Mesenchymal stem cell (in vitro differentiated cells and primary cell): ENCODE data around the gene TSPEAR.

Source experiments
- DNase-seq: peaks from one replicate; pipeline ENCODE4 v3.0.0-alpha.2; 2013
- H2AFZ ChIP-seq: one replicate; pipeline ENCODE4 v1.6.1; 2013; ENCODE audit warnings: low read depth, mild to moderate bottlenecking, control low read depth, inconsistent platforms, low read length, moderate library complexity
- H2AK5ac ChIP-seq: 2 replicates; pipeline ENCODE4 v1.6.1; 2013; ENCODE audit warnings: low read length, moderate library complexity, mild to moderate bottlenecking, inconsistent platforms; ENCODE audit not compliant: severe bottlenecking
- H2BK120ac ChIP-seq: one replicate; pipeline ENCODE4 v1.6.1; 2013; ENCODE audit warnings: low read depth, mild to moderate bottlenecking, inconsistent platforms, low read length, moderate library complexity
- H2BK12ac ChIP-seq, 2 experiments: one replicate each; pipeline ENCODE4 v1.6.1; 2013; ENCODE audit warnings: inconsistent platforms in 2 of 2, low read length in 2 of 2, mild to moderate bottlenecking in 2 of 2, moderate library complexity in 2 of 2, control low read depth in 1 of 2
- H2BK15ac ChIP-seq: one replicate; pipeline ENCODE4 v1.6.1; 2013; ENCODE audit warnings: mild to moderate bottlenecking, low read depth, inconsistent platforms; ENCODE audit not compliant: poor library complexity, severe bottlenecking
- H2BK5ac ChIP-seq: 2 replicates; pipeline ENCODE4 v1.6.1; 2013; ENCODE audit warnings: low read depth, mild to moderate bottlenecking, low read length, control low read depth, inconsistent platforms; ENCODE audit not compliant: poor library complexity, severe bottlenecking
- H3K14ac ChIP-seq, 2 experiments: one replicate each; pipeline ENCODE4 v1.6.1; 2013; ENCODE audit warnings: inconsistent platforms in 2 of 2, low read length in 2 of 2, control low read depth in 1 of 2, mild to moderate bottlenecking in 1 of 2, moderate library complexity in 1 of 2
- H3K18ac ChIP-seq, 2 experiments: one replicate each; pipeline ENCODE4 v1.6.1; 2013; ENCODE audit warnings: inconsistent platforms in 2 of 2, low read length in 2 of 2, control low read depth in 1 of 2, low read depth in 1 of 2, mild to moderate bottlenecking in 1 of 2
- H3K23ac ChIP-seq, 2 experiments: one replicate each; pipeline ENCODE4 v1.6.1; 2013; ENCODE audit warnings: inconsistent platforms in 2 of 2, low read length in 2 of 2, mild to moderate bottlenecking in 2 of 2, moderate library complexity in 2 of 2, control low read depth in 1 of 2
- H3K27ac ChIP-seq: 2 replicates; pipeline ENCODE4 v1.5.1; 2013; ENCODE audit warnings: mild to moderate bottlenecking, moderate library complexity, low read length, control low read depth, inconsistent platforms; ENCODE audit not compliant: poor library complexity, severe bottlenecking
- H3K27me3 ChIP-seq, 2 experiments: 2 replicates each; pipeline versions ENCODE4 v1.6.1 to v1.7.0; 2013; ENCODE audit warnings: low read length in 2 of 2, mild to moderate bottlenecking in 2 of 2, moderate library complexity in 2 of 2, control low read depth in 1 of 2, inconsistent platforms in 1 of 2; ENCODE audit not compliant: control insufficient read depth in 1 of 2, insufficient read depth in 1 of 2
- H3K36me3 ChIP-seq, 2 experiments: 2 replicates each; pipeline versions ENCODE4 v1.6.1 to v1.7.0; 2013; ENCODE audit warnings: low read length in 2 of 2, control low read depth in 1 of 2, inconsistent platforms in 1 of 2, low read depth in 1 of 2, mild to moderate bottlenecking in 1 of 2; ENCODE audit not compliant: insufficient read depth in 2 of 2, control insufficient read depth in 1 of 2
- H3K4ac ChIP-seq, 2 experiments: one replicate each; pipeline ENCODE4 v1.6.1; 2013; ENCODE audit warnings: inconsistent platforms in 2 of 2, low read length in 2 of 2, mild to moderate bottlenecking in 2 of 2, moderate library complexity in 2 of 2, control low read depth in 1 of 2, low read depth in 1 of 2
- H3K4me1 ChIP-seq: 2 replicates; pipeline ENCODE4 v1.6.1; 2013; ENCODE audit warnings: low read depth, low read length, control low read depth; ENCODE audit not compliant: control insufficient read depth, insufficient read depth
- H3K4me2 ChIP-seq: 2 replicates; pipeline ENCODE4 v1.6.1; 2013; ENCODE audit warnings: low read length, mild to moderate bottlenecking, inconsistent platforms; ENCODE audit not compliant: poor library complexity, severe bottlenecking
- H3K4me3 ChIP-seq, 2 experiments: 2 replicates each; pipeline versions ENCODE4 v1.5.1 to v1.7.0; 2013; ENCODE audit warnings: low read length in 2 of 2, mild to moderate bottlenecking in 2 of 2, control low read depth in 1 of 2, low read depth in 1 of 2; ENCODE audit not compliant: insufficient read depth in 1 of 2
- H3K79me1 ChIP-seq: replicated peaks from 2 replicates; pipeline ENCODE4 v1.6.1; 2013; ENCODE audit warnings: mild to moderate bottlenecking, control low read depth, low read length, inconsistent platforms; ENCODE audit not compliant: poor library complexity, severe bottlenecking
- H3K9ac ChIP-seq: 2 replicates; pipeline ENCODE4 v1.7.0; 2013; ENCODE audit warnings: mild to moderate bottlenecking, low read length, moderate library complexity
- H3K9me3 ChIP-seq: 2 replicates; pipeline ENCODE4 v1.7.0; 2013; ENCODE audit warnings: mild to moderate bottlenecking, low read length; ENCODE audit not compliant: control insufficient read depth
- H4K8ac ChIP-seq: one replicate; pipeline ENCODE4 v1.6.1; 2013; ENCODE audit warnings: inconsistent platforms, mild to moderate bottlenecking, low read length, moderate library complexity
- H4K91ac ChIP-seq: one replicate; pipeline ENCODE4 v1.6.1; 2013; ENCODE audit warnings: mild to moderate bottlenecking, low read length, inconsistent platforms
- WGBS: methylation state at CpG from one replicate; pipeline ENCODE4 v1.1.7; 2013; ENCODE audit warnings: mixed read lengths; 5-methylcytosine and 5-hydroxymethylcytosine counted together

TSPEAR gene

GRCh38 chr21:44571844-44572782 is 139.3 kb downstream of the TSPEAR start:
- Histone ChIP-seq H3K9ac (no peak overlapping the region), H3K14ac (no peak overlapping the region), H3K4me3 (no peak overlapping the region), H3K9me3 (peaks cover 25% of the 10 kb centered on the region), H2BK5ac (no peak overlapping the region), H4K91ac (no peak overlapping the region), H3K79me1 (no peaks in the 10 kb centered on the region), H3K4ac (no peak overlapping the region), H2BK12ac (no peak overlapping the region), H3K27ac (no peak overlapping the region), H3K27me3 (no peaks in the 10 kb centered on the region), H2AK5ac (no peak overlapping the region), H3K18ac (no peak overlapping the region), H3K4me2 (no peak overlapping the region), H3K36me3 (no peaks in the 10 kb centered on the region), H2BK15ac (no peak overlapping the region), H4K8ac (no peak overlapping the region), H2BK120ac (no peak overlapping the region), H3K23ac (no peak overlapping the region), H2AFZ (no peak overlapping the region), H3K4me1 (no peaks in the 10 kb centered on the region)
- WGBS, result 86% methylated on average over 39 of the region's 40 CpGs
- DNase-seq, result no peak

GRCh38 chr21:44571296-44571695 is 140.1 kb downstream of the TSPEAR start:
- Histone ChIP-seq H3K79me1 (no peaks in the 10 kb centered on the region), H3K4me1 (no peaks in the 10 kb centered on the region)

DNA sequence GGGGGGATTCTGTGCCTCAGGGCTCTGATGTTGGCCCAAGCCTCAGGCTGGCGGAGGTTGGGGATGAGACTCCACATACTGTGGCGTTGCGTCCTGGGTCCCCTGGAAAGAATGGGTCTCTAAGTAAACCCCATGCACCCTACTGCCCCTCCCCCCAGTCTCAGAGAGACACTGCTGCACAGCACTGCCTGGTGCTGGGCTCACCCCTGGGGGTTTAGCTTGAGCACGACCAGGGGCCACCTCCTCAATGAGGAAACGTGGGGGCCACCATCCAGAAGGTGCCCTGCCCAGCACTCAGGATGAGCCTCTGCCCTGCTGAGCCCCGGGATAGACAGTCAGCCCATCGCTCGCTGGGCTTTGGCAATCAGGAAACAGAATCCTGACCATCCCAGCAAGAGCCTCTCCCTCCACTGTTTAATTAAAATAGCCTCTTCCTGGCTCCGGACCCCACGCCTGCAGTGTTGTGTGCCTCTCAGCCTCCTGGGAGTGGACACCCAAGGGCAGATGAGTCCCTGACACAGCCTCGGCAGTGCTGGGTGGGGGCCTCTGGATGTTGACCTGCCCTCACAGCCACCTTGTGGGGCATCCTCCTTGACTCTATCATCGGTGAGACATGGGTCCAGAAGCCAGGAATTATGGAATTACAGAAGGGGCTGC is 141.4 kb downstream of the TSPEAR start:
- Histone ChIP-seq H2BK5ac (no peak overlapping the region), H2BK120ac (no peak overlapping the region), H2AFZ (no peak overlapping the region), H3K23ac (no peak overlapping the region), H3K4me2 (no peak overlapping the region), H3K18ac (no peak overlapping the region), H2BK12ac (no peak overlapping the region), H4K91ac (no peak overlapping the region), H3K4me1 (no peaks in the 10 kb centered on the region), H3K36me3 (no peaks in the 10 kb centered on the region), H3K27ac (no peak overlapping the region), H3K9me3 (peaks cover 26% of the 10 kb centered on the region), H3K4me3 (no peak overlapping the region), H2BK15ac (no peak overlapping the region), H2AK5ac (no peak overlapping the region), H3K79me1 (no peaks in the 10 kb centered on the region), H3K27me3 (no peaks in the 10 kb centered on the region), H4K8ac (no peak overlapping the region), H3K9ac (no peak overlapping the region), H3K14ac (no peak overlapping the region), H3K4ac (no peak overlapping the region)
- 81% methylated on average over 12 of the region's 12 CpGs for WGBS
- no peak for DNase-seq

More at GRCh38 chr21:44571296-44571695, 140.1 kb downstream of the TSPEAR start:
- H4K91ac ChIP-seq, result no peak overlapping the region
- H3K18ac ChIP-seq, result no peak overlapping the region
- no peak overlapping the region for H3K27ac ChIP-seq
- 58% methylated on average over 3 of the region's 4 CpGs for WGBS
- H3K36me3 ChIP-seq, result no peaks in the 10 kb centered on the region
- no peak overlapping the region for H3K4me3 ChIP-seq
- H2AK5ac ChIP-seq, result no peak overlapping the region
- H3K27me3 ChIP-seq, result no peaks in the 10 kb centered on the region
- no peak overlapping the region for H2BK12ac ChIP-seq
- no peak overlapping the region for H2BK5ac ChIP-seq
- H2BK120ac ChIP-seq, result no peak overlapping the region
- no peak overlapping the region for H3K9ac ChIP-seq
- no peak overlapping the region for H2BK15ac ChIP-seq
- H3K4ac ChIP-seq, result no peak overlapping the region
- no peak overlapping the region for H3K4me2 ChIP-seq
- H3K9me3 ChIP-seq, result peaks cover 25% of the 10 kb centered on the region
- no peak overlapping the region for H3K14ac ChIP-seq
- no peak overlapping the region for H4K8ac ChIP-seq
- H2AFZ ChIP-seq, result no peak overlapping the region
- no peak for DNase-seq
- H3K23ac ChIP-seq, result no peak overlapping the region
